Lower leg skin (tissue), 3 donors: Measurements from ENCODE around the gene COX7A2.

Experiments
- CTCF ChIP-seq, 3 donors: fragments of 450-650 bp; IDR thresholded peaks; one replicate each; pipeline ENCODE4 v1.5.1; 2016; ENCODE audit warnings: antibody characterized with exemption in 3 of 3, mild to moderate bottlenecking in 3 of 3, moderate library complexity in 2 of 3
- POLR2A ChIP-seq, 2 donors: fragments of 450-650 bp; IDR thresholded peaks; one replicate each; pipeline ENCODE4 v1.6.1; 2016 to 2017; ENCODE audit warnings: antibody characterized with exemption in 2 of 2, mild to moderate bottlenecking in 1 of 2, moderate library complexity in 1 of 2

GRCh38 chr6:75292555-75292954, 49.0 kb upstream of the COX7A2 start:
- TF ChIP-seq POLR2A (IDR thresholded peaks at IDR 0.05) (no peak), CTCF (IDR thresholded peaks at IDR 0.05) (no peak)
